HG02798 (cell line): ENCODE results near the gene ZNF567.
"Not testable (repeated sequence)": the region's sequence is repeated elsewhere in the genome, so short reads cannot be mapped to it uniquely, and the experiment has no call there.

Source experiments
- ATAC-seq: cut with Tn5 transposase; IDR thresholded peaks from one replicate; pipeline ENCODE4 v1.9.1; 2021; ENCODE audit warnings: mild to moderate bottlenecking; ENCODE audit not compliant: unreplicated experiment, poor library complexity

The ZNF567 gene

DNA sequence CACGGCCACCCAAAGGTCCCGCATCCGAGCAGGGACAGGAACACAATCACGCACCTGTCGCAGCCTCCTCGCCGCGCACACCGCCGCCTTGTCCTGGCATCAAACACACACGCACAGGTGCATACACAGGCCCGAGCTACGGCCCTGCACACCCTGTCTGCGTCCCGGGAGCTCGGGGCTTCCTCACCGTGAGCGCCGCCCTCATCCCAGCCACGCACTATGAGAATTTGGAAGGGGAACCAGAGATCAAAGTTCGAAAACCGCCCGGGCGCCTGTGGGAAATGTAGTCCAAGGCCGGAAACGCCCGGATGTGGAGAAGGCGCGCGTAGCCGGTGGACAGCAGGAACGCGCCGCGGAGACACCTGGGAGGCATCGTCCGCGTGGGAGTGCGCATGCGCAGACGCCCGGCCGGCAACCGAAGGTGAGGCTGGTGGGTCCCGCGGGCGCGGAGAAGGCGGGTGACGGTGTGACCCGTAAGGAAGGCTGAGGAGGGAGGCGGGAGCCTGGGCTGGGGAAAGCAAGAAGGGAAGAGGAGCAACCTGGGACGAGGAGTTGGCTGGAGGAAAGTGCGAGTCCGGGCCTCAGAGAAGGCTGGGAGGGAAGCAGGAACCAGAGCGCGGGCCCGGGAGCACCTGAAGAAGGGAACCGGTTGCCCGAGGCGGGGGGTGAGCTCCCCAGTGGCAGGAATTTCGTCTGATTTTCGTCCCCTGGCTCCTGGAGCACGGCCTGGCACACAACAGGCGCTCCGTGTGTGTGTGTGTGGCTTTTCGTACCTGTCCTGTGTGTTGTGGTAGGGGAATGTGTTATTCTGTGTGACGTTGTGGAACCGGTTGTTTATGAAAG lies at the start of gene ZNF567:
Gene ZNF567 (plus strand): TSS at position 399 of the 843 bp plus-strand sequence. CDS start 7,256 bp downstream, outside the sequence.
- peak; percentile 96 for ATAC-seq

DNA sequence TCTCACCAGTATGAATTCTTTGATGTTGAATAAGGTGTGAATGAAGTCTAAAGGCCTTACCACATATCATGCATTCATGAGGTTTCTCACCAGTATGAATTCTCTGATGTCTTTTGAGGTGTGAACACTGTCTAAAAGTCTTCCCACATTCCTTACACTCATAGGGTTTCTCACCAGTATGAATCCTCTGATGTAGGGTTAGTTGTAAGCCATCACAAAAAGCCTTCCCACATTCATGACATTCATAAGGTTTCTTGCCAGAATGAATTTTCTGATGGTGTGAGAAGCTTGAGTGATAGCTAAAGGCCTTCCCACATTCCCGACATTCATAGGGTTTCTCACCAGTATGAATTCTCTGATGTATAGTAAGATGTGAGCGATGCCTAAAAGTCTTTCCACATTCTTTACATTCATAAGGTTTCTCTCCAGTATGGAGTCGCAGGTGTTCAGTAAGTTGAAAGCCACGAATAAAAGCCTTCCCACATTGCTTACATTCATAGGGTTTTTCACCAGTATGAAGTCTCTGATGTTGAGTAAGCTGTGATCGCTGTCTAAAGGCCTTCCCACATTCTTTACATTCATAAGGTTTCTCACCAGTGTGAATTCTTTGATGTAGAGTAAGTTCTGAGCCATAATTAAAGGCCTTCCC lies 48.4 kb upstream of the ZNF567 start:
- ATAC-seq: no peak

DNA sequence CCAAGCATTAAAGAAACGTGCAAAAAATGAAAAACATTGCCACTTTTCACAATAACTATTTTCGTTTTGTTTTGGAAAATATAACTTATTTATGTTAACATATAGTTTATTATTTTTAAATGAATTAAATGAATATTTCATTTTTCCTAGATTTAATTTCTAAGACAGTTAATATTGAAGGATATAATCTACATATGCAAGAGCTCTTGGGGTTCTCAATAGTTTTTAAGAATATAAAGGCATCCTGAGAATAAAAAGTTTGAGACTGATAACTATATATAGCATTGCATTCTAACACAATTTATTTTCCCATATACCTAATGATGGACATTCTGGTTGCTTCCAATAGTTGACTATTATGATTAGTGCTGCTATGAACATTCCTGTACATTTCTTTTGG lies 40.7 kb upstream of the ZNF567 start:
- ATAC-seq: no peak

DNA sequence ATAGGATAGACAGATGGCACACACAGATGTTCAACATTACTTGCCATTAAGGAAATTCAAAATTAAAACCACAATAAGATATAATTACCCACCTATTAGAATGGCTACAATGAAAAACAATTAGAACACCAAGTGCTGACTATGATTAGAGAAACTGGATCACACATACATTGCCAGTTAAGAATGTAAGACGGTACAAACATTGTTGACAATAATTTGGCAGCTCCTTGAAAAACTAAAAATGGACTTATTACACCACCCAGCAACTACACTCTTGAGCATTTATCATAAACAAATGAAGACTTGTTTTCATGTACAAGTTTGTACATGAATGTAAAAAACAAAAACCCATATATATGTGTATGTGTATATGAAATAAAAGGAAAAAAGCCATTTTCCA lies 34.5 kb upstream of the ZNF567 start:
- ATAC-seq: no peak

DNA sequence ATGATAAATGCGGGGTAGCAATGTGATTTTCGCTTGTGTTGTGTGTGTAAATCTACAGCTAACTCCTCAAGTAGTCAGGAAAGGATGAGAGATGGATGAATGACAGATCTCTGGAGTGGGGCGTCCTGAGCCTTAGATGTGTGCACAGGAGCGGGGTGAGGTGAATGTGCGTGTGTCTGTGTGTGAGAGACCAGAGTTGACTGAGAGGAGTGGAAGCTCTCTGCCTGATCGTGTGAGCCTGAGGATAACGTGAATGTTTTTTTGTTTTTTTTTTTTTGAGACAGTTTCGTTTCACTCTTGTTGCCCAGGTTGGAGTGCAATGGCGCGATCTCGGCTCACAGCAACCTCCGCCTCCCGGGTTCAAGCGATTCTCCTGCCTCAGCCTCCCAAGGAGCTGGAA lies 21.6 kb upstream of the ZNF567 start:
- no peak for ATAC-seq

DNA sequence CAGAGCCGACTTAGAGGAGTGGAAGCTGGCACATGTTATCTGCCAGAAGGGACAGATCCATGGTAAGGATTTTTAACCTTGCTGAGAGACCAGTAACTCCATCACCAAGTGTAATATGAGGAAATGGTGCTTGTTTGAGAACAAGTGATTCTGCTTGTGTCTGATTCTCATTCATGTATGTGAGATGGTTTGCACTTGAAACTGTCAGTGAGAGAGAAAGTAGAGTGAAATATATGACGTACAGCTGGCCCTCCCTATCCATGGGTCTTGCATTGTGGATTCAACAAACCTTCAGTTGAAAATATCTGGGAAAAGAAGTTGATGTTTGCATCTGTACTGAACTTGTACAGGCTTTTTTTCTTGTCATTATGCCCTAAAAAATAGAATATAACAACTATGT lies 18.8 kb upstream of the ZNF567 start:
- ATAC-seq: no peak

DNA sequence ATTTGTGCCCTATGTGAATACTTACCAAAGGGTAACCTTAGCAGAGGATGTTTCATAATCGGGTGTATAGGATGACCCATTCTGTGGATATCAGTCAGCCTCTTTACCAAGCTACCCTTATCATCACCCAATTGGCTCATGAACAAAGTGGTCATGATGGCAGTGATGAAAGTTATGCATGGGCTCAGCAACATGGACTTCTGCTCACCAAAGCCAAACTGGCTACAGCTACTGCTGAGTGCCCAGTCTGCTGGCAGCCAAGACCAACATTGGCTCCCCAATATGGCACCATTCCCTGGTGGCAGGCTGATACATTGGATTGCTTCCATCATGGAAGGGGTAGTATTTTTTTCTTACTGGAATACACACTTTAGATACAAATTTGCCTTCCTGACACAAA lies 15.0 kb upstream of the ZNF567 start:
- no peak for ATAC-seq

DNA sequence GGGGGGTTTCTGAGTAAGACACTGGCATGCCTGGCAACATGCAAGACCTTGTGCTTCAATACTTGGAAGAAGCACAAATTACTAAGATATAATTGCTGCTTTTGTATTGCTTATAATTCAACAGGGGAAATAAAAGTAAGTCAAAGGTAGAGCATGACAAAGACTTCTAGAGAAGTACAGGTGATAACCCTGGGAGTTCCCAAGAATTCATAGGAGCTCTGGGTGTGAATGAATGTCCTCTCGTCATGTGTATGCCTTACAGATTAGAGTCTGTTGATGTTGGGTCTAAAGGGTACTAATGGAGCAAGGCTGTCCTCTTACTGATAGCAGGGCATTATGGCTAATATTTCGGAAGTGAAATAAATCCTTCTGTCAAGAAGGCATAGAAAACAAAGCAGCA lies 13.2 kb upstream of the ZNF567 start:
- ATAC-seq: no peak

DNA sequence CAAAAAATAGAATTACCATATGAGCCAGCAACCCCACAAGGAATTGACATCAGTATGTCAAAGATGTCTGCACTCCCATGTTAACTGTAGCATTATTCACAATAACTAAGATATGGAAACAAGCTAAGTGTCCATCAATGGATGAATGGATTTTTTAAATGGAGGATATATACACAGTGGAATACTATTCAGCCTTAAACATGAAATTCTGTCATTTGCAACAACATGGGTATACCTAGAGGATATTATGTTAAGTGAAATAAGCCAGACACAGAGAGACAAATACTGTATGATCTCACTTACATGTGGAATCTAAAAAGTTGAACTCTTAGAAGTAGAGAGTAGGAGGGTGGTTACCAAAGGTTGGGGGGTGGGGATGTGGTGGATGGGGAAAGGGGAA lies 8.0 kb upstream of the ZNF567 start:
- ATAC-seq: no peak

DNA sequence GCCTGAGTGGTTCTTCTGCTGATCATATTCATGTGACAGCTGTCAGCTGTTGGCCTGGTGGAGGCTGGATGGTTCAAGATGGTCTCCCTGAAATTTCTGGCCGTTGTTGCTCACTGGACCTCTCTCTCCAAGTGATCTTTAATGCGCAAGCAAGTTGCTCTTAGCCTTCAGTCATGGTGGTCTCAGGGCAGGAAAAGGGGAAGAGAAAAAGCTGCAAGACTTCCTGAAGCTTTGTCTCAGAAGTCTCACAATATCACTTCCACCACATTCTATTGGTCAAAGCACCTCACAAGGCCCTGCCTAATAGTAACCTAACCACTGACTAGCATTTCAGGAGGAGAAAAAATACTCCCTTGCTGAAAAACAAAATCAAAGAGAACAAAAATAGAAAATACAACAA lies 1.6 kb upstream of the ZNF567 start:
- ATAC-seq: no peak

DNA sequence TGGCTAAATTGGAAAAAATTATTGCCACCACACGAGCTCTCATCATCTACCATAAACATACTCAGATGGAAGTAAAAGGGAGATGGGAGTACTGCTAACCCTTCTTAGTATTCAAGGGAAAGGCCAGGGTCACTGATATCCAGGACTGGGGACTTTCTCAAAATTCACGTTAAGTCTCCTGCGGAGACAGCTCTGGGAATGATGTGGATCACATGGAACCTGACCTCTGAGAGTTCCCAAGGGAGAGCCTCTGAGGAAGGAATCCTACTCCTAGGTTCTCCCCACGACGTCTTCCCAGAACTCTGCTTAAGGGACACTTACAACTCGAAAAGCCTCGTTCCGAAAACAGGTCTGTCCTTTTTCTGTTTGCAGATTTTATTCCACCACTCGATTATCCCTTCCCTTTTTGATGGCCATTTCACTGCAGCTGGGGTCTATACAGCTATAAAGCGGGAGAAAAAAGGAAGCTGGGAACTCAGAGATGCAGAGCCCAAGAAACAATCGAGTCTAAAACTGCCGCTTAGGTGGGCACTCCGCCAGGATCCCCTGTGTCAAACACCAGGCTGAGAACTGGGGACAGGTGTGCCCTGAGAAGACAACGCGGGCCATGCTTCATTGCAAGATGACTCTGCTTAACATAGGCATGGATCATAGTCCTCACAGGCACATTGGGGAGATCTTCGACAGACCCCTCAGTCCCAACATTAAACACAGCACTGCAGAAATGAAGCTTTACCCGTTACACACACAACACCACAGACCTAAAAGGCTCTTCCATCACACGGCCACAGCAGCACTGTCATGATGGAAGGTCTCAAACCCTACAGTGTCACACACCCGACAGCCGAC lies 823 bp upstream of the ZNF567 start:
- ATAC-seq: no peak

GRCh38 chr19:36688058-36688457 lies 646 bp downstream of the ZNF567 start:
- ATAC-seq: no peak

DNA sequence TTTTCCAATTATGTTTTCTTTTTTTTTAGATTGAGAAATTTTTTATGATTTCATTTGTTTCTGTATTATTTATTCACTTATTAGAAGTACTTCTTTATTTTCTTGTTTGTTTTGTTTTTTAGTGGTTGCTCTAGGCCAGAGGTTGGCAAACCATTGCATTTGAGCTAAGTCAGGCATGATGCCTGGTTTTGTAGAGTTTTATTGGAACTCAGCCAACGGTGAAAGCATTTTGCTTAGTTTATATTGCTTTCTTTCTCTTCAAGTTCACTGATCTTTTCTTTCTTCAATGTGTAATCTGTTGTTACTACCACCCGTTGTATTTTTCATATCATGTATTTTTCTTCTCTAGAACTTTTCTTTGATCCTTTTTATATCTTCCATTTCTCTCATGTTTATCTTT lies 19.7 kb downstream of the ZNF567 start:
- ATAC-seq: no peak

GRCh38 chr19:36709423-36709822 lies 22.0 kb downstream of the ZNF567 start:
- ATAC-seq: no peak

- no peak for ATAC-seq
These were observed 32.5 kb downstream of the ZNF567 start for GRCh38 chr19:36719687-36720556.

DNA sequence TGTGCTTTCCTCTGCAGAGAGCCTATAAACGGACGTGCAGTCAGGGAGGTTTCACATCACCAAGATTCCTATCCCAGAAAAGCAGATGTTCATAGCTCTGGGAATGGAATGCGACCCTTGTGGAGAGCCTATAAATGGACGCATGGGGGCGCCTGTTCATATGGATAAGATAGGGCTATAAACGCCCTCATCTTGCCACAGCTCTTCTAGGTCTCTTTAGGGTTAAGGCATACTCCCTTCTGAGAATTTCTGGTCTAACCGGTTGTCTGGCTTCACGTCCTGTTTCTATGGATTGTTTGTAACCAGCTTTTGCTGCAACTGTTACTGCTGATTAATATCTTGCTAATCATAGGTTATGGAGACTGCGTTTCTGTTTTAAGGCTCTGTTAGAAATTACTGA lies 48.8 kb downstream of the ZNF567 start:
- not testable (repeated sequence) for ATAC-seq

DNA sequence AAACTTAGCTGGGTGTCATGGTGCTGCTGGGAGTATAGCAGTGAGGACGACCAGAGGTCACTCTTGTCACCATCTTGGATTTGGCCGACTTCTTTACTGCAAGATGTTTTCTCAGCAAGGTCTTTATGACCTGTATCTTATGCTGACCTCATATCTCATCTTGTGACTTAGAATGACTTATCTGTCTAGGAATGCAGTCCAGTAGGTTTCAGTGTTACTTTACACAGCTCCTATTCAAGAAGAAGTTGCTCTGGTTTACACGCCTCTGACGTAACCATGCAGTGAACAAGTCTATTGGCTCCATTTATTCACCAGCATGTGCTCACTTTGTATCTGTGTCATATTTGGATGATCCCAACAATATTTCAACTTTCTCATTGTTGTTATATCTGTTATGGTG lies 58.5 kb downstream of the ZNF567 start:
- no peak for ATAC-seq

DNA sequence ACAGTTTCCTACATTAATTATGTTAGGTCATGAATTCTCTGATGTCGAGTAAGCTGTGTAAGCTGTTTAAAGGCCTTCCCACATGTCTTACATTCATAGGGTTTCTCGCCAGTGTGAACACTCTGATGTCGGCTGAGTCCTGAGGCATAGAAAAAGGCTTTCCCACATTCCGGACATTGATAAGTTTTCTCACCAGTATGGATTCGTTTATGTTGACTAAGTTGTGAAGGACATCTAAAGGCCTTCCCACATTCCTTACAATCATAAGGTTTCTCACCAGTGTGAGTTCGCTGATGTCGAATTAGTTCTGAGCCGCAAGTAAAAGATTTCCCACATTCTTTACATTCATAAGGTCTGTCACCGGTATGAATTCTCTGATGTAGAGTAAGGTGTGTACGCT lies 60.3 kb downstream of the ZNF567 start:
- no peak for ATAC-seq

- ATAC-seq: no peak
These were observed 61.2 kb downstream of the ZNF567 start for GRCh38 chr19:36748431-36749275.
